GM12892 (cell line): ENCODE results near the gene GTF2I.
"Not testable (repeated sequence)": the region's sequence is repeated elsewhere in the genome, so short reads cannot be mapped to it uniquely, and the experiment has no call there.

Experiments
- POLR2A ChIP-seq: IDR thresholded peaks from 2 replicates; pipeline ENCODE4 v1.6.1; 2011; ENCODE audit warnings: low read depth, low read length, control low read depth
- POLR2AphosphoS5 ChIP-seq: IDR thresholded peaks from 2 replicates; pipeline ENCODE4 v1.6.1; 2011; ENCODE audit warnings: low read depth, low read length, control low read depth

DNA sequence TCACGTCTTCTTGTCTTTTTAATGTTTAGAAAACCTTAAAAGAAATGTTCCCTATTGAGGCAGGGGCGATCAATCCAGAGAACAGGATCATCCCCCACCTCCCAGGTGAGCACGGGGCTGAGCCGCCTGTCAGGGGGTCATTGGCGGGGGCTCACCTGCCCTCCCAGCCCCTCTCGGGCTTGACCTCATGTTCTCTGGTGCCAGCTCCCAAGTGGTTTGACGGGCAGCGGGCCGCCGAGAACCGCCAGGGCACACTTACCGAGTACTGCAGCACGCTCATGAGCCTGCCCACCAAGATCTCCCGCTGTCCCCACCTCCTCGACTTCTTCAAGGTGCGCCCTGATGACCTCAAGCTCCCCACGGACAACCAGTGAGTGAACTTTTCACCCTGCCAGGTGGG, 121.5 kb downstream of the GTF2I start:
- not testable (repeated sequence) for TF ChIP-seq POLR2A, POLR2AphosphoS5
